Tibial artery (tissue), 4 donors: ENCODE measurements around the gene ZNF557.

Source experiments
- DNase-seq, 2 donors: peaks; one replicate each; pipeline ENCODE4 v3.0.0-alpha.2; 2019
- H3K27ac ChIP-seq, 2 donors: fragments of 200-600 bp; sonication (generic) in 1 of 2; 1 replicate in 1 of 2; 2 replicates in 1 of 2; pipeline ENCODE4 v1.5.1; 2018 to 2019; ENCODE audit warnings: mild to moderate bottlenecking in 1 of 2
- H3K27me3 ChIP-seq, 2 donors: fragments of 200-600 bp; sonication (generic) in 1 of 2; one replicate each; pipeline versions ENCODE4 v1.5.1 to v1.6.0; 2016 to 2019
- H3K36me3 ChIP-seq, 3 donors: fragments of 200-600 bp; sonication (generic) in 2 of 3; one replicate each; pipeline ENCODE4 v1.5.1; 2016 to 2019; ENCODE audit warnings: mild to moderate bottlenecking in 2 of 3
- H3K4me1 ChIP-seq, 4 donors: fragments of 200-600 bp; sonication (generic) in 2 of 4; 1 replicate in 3 of 4; 2 replicates in 1 of 4; pipeline ENCODE4 v1.5.1; 2016 to 2019
- H3K4me3 ChIP-seq, 2 donors: fragments of 200-600 bp; sonication (generic) in 1 of 2; 1 replicate in 1 of 2; 2 replicates in 1 of 2; pipeline ENCODE4 v1.5.1; 2018 to 2019; ENCODE audit warnings: mild to moderate bottlenecking in 2 of 2
- H3K9me3 ChIP-seq, 3 donors: fragments of 200-600 bp; sonication (generic) in 1 of 3; one replicate each; pipeline ENCODE4 v1.5.1; 2016 to 2019
- CTCF ChIP-seq, 2 experiments: fragments of 200-600 bp in 1 of 2; fragments of 450-650 bp in 1 of 2; IDR thresholded peaks; one replicate each; pipeline ENCODE4 v1.5.1; 2017 to 2019; ENCODE audit warnings: antibody characterized with exemption in 2 of 2, mild to moderate bottlenecking in 1 of 2, moderate library complexity in 1 of 2
- intact Hi-C: fragments of 100-400 bp; cut with DNase I; formaldehyde crosslinking; loops from one replicate; pipeline ENCODE4 v1.15.0; 2023; ENCODE audit warnings: low total_unique reads

Gene ZNF557

DNA sequence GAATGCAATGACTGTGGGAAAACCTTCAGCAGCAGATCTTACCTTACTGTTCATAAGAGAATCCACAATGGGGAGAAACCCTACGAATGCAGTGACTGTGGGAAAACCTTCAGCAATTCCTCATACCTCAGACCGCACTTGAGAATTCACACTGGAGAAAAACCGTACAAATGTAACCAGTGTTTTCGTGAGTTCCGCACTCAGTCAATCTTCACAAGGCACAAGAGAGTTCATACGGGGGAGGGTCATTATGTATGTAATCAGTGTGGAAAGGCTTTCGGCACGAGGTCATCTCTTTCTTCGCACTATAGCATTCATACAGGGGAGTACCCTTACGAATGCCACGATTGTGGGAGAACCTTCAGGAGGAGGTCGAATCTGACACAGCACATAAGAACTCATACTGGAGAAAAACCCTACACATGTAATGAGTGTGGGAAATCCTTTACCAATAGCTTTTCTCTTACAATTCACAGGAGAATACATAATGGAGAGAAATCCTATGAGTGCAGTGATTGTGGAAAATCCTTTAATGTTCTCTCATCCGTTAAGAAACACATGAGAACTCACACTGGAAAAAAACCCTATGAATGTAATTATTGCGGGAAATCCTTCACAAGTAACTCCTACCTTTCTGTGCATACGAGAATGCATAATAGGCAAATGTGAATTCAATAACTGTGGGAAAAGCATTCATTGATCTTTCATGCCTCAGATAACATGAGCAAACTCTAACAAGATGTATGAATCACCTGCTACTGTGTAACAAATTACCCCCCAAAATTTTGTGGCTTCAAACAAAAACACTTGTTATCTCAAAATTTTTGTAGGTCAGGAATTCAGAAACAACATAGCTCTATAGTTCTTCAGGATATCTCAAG lies 13.8 kb downstream of the ZNF557 start:
- intact Hi-C loops, result no loop called here
- Histone ChIP-seq H3K4me3 (no peak overlapping the region), H3K27ac (no peak overlapping the region), H3K27me3 (no peaks in the 10 kb centered on the region), H3K4me1 (no peaks in the 10 kb centered on the region), H3K9me3 (peaks cover 47 to 99% (median 89%) of the 10 kb centered on the region in 3 donors), H3K36me3 (peaks cover 70 to 94% (median 89%) of the 10 kb centered on the region in 3 donors)
- DNase-seq, result no peak
- no peak for TF ChIP-seq CTCF (IDR thresholded peaks at IDR 0.05)

GRCh38 chr19:7088999-7089398 lies 19.5 kb downstream of the ZNF557 start:
- intact Hi-C loops, result no loop called here
- H3K36me3 ChIP-seq, result peaks cover 39 to 59% (median 50%) of the 10 kb centered on the region in 3 donors
- H3K9me3 ChIP-seq, result peaks cover 20 to 90% (median 53%) of the 10 kb centered on the region in 3 donors
- DNase-seq, result no peak
- H3K4me1 ChIP-seq, result no peaks in the 10 kb centered on the region
- no peaks in the 10 kb centered on the region for H3K27me3 ChIP-seq
- no peak for TF ChIP-seq CTCF (IDR thresholded peaks at IDR 0.05)
- H3K4me3 ChIP-seq, result no peak overlapping the region
- H3K27ac ChIP-seq, result no peak overlapping the region

- no peak for TF ChIP-seq CTCF (IDR thresholded peaks at IDR 0.05)
- peaks cover 0 to 7% (median 0%) of the 10 kb centered on the region in 4 donors for H3K4me1 ChIP-seq
- H3K27me3 ChIP-seq, result no peaks in the 10 kb centered on the region
- H3K27ac ChIP-seq, result peak overlapping the region in 1 of 2 donors; percentile 90
- peak overlapping the region in 1 of 2 donors; percentile 52 for H3K4me3 ChIP-seq
- H3K9me3 ChIP-seq, result peaks cover 5 to 9% (median 6%) of the 10 kb centered on the region in 3 donors
- no peaks in the 10 kb centered on the region for H3K36me3 ChIP-seq
- no peak for DNase-seq
- intact Hi-C loops, result loop anchor here (5.0 kb wide), 1 partner anchor 584 kb away; the partner anchor contains the start of gene TRAPPC5
Observed at GRCh38 chr19:7098096-7098495, 28.6 kb downstream of the ZNF557 start.

DNA sequence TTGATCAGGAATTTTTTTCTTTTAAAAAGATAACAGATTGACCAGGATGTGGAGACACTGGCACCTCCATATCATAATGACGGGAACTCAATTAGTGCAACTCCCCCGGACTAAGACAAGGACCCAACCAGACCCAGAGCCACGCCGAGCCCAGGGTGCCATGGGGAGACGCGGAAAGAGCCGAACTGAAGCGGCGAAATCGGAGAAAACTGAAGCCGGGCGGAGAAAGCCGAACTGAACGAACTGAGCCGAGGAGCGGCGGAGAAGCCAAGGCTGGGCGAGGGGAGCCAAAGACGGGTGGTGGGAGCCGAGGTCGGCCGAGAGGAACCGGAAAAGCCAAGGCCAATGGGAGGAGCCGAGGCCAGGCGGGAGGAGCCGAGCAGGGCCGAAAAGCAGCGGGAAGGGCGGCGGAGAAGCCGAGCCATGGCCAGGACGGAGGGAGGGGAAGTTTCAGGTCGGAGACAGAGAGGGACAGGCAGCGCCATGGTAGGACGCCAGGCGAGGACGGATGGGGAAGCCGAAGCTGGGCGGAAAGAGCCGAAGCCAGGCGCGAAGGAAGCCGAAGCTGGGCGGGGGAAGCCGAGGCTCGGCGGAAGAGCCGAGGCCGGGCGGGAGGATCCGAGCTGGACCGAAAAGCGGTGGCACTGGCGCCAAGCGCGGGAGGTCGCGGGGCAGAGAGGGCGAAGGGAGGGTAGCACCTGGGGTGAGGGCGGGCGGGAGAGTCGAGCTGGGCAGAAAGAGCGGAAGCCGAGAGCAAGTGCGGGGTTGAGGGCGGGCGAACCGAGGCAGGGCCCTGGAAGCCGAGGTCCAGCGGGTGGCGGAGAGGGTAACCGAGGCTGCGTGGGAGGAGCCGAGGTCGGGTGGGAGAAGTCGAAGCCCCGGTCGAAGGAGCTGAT lies 29.4 kb downstream of the ZNF557 start:
- H3K9me3 ChIP-seq, result peaks cover 3 to 9% (median 5%) of the 10 kb centered on the region in 3 donors
- peak overlapping the region; percentile 52 to 61 for H3K4me3 ChIP-seq
- H3K36me3 ChIP-seq, result no peaks in the 10 kb centered on the region
- no peak for TF ChIP-seq CTCF (IDR thresholded peaks at IDR 0.05)
- H3K27ac ChIP-seq, result peak overlapping the region; percentile 86 to 90
- peak; percentile 88 to 96 for DNase-seq
- H3K4me1 ChIP-seq, result peaks cover 0 to 7% (median 0%) of the 10 kb centered on the region in 4 donors
- H3K27me3 ChIP-seq, result no peaks in the 10 kb centered on the region
- intact Hi-C loops, result loop anchor here (5.0 kb wide), 1 partner anchor 583 kb away; the partner anchor contains the start of gene TRAPPC5

GRCh38 chr19:7099597-7099921 lies 30.1 kb downstream of the ZNF557 start:
- peaks cover 0 to 7% (median 5%) of the 10 kb centered on the region in 3 donors for H3K9me3 ChIP-seq
- peak overlapping the region; percentile 52 to 61 for H3K4me3 ChIP-seq
- peak overlapping the region; percentile 86 to 90 for H3K27ac ChIP-seq
- no peak for TF ChIP-seq CTCF (IDR thresholded peaks at IDR 0.05)
- no peak for DNase-seq
- peaks cover 0 to 7% (median 0%) of the 10 kb centered on the region in 4 donors for H3K4me1 ChIP-seq
- no peaks in the 10 kb centered on the region for H3K27me3 ChIP-seq
- no peaks in the 10 kb centered on the region for H3K36me3 ChIP-seq
- intact Hi-C loops, result loop anchor here (5.0 kb wide), 1 partner anchor 583 kb away; the partner anchor contains the start of gene TRAPPC5
